ENCODE results near the gene EPN3. TPM values are rescaled to one million over a fixed set of nuclear protein-coding genes. Genes with fewer than 3 reads are reported as not detected.

EPN3 gene
- total RNA-seq (2014; rRNA removed; shearing (Covaris generic)) = not detected in 2 replicates

GRCh38 chr17:50532452-50533024 lies at the start of gene EPN3:
Gene EPN3 (plus strand): TSS chr17:50532735. CDS start chr17:50536557, 3,822 bp downstream.

GRCh38 chr17:50507871-50508572 lies 24.5 kb upstream of the EPN3 start, which contains the start of gene MYCBPAP:
Gene MYCBPAP (plus strand): TSS chr17:50508439. CDS start chr17:50508675, 236 bp downstream.

GRCh38 chr17:50547035-50547735 lies 14.7 kb downstream of the EPN3 start, which contains the start of gene SPATA20:
Gene SPATA20 (plus strand): TSS chr17:50547174. CDS start chr17:50547209, 35 bp downstream.

DNA sequence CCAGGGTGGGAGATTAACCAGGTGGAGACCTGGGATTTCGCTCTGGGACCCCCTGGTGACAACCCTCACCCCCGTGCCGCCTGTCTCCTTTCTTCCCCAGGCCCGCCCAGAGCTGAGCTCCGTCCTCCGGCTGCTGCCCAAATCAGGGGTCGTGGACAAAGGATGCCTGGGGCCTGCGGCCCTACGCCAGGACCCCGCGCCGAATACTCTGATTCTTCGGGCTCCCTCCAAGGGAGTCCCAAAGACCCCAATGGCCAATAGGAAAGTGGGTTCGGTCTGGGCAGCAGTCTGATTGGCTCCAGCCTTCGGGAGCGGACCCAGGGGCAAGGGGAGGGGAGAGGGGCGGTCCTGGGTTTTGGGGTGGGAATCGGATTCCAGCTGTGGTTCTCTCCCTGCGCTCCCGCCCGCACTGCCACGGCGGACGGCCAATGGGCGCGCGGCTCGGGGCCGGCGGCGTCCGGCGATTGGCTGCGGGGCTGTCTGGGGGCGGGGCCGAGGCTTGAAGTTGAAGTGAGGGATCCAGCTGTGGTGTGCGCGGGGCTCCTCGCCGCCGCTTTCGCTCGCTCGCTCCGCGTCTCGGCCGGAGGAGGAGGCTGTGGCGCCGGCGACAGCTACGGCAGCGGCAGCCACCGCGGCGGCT lies 27.8 kb downstream of the EPN3 start, which contains the start of gene CACNA1G:
Gene CACNA1G (plus strand): TSS at position 531 of the 640 bp plus-strand sequence. CDS start 745 bp downstream, outside the sequence.

Other genes with a start within 250 kb of the EPN3 start
- gene XYLT2, start 186.6 kb upstream of the EPN3 start, total RNA-seq (2014; rRNA removed; shearing (Covaris generic)) = 33.5 and 34.5 TPM in 2 replicates
- gene MRPL27, start 159.6 kb upstream of the EPN3 start, total RNA-seq (2014; rRNA removed; shearing (Covaris generic)) = 97.8 and 107 TPM in 2 replicates
- 27.2 and 31.6 TPM in 2 replicates for gene EME1, start 159.5 kb upstream of the EPN3 start, total RNA-seq (2014; rRNA removed; shearing (Covaris generic))
- gene LRRC59, start 135.2 kb upstream of the EPN3 start, total RNA-seq (2014; rRNA removed; shearing (Covaris generic)) = 167 and 171 TPM in 2 replicates
- gene ACSF2, start 106.5 kb upstream of the EPN3 start, total RNA-seq (2014; rRNA removed; shearing (Covaris generic)) = 16.6 and 18.0 TPM in 2 replicates
- gene CHAD, start 63.9 kb upstream of the EPN3 start, total RNA-seq (2014; rRNA removed; shearing (Covaris generic)) = not detected in 2 replicates
- 34.4 and 37.4 TPM in 2 replicates for gene RSAD1, start 53.9 kb upstream of the EPN3 start, total RNA-seq (2014; rRNA removed; shearing (Covaris generic))
- 1.7 and 2.0 TPM in 2 replicates for gene MYCBPAP, start 24.3 kb upstream of the EPN3 start, total RNA-seq (2014; rRNA removed; shearing (Covaris generic))
- gene SPATA20, start 14.4 kb downstream of the EPN3 start, total RNA-seq (2014; rRNA removed; shearing (Covaris generic)) = 59.5 and 65.7 TPM in 2 replicates
- gene CACNA1G, start 28.0 kb downstream of the EPN3 start, total RNA-seq (2014; rRNA removed; shearing (Covaris generic)) = 0.05 and 0.08 TPM in 2 replicates
- gene ABCC3, start 102.1 kb downstream of the EPN3 start, total RNA-seq (2014; rRNA removed; shearing (Covaris generic)) = 22.4 and 22.9 TPM in 2 replicates
- gene ANKRD40, start 175.2 kb downstream of the EPN3 start, total RNA-seq (2014; rRNA removed; shearing (Covaris generic)) = 27.5 and 32.4 TPM in 2 replicates
- gene LUC7L3, start 186.9 kb downstream of the EPN3 start, total RNA-seq (2014; rRNA removed; shearing (Covaris generic)) = 90.8 and 97.7 TPM in 2 replicates
- not detected in 2 replicates for gene ANKRD40CL, start 234.8 kb downstream of the EPN3 start, total RNA-seq (2014; rRNA removed; shearing (Covaris generic))